HepG2 (cell line): ENCODE results near the gene TP53I3. TPM values are rescaled to one million over a fixed set of nuclear protein-coding genes. Genes with fewer than 3 reads are reported as not detected.

Experiments
- ATAC-seq: fragments of 200-7000 bp; cut with Tn5 transposase; 3 replicates; pipeline ENCODE4 v1.9.1; 2020; ENCODE audit warnings: mild to moderate bottlenecking, moderate library complexity
- BruUV-seq: library from RNA; stranded (reverse); fragments of 400-500 nt; replicated peaks from 2 replicates; lab custom pipeline; 2021; lab: Mats Ljungman, UMichigan
- CTCF ChIA-PET: fragments of 300-600 bp; formaldehyde crosslinking; extraction: SDS; loops from one replicate; lab custom pipeline; 2021; ENCODE audit warnings: low total read pairs, inconsistent platforms, low intra/inter-chr PET ratio; lab: Yijun Ruan, JAX
- POLR2A ChIA-PET: fragments of 350-600 bp; sonication (Branson Sonifier 250); formaldehyde crosslinking; loops from one replicate; lab custom pipeline; 2020; ENCODE audit warnings: antibody characterized with exemption, inconsistent platforms; lab: Yijun Ruan, JAX
- DNase-seq: peaks from one replicate; pipeline ENCODE4 v3.0.0-alpha.2; 2015; ENCODE audit warnings: low spot score
- FAIRE-seq: peaks from 3 replicates; lab custom pipeline; 2011; peaks lifted over from hg19 to GRCh38; lab: Jason Lieb, UNC
- H2AFZ ChIP-seq: one replicate; pipeline ENCODE4 v1.6.1; 2011; ENCODE audit warnings: low read length, inconsistent platforms
- H3K27ac ChIP-seq: fragments of 300-600 bp; 3 replicates; pipeline ENCODE4 v1.8.0; 2011; ENCODE audit warnings: mixed run types, mild to moderate bottlenecking, mixed read lengths, low read length, inconsistent platforms; ENCODE audit not compliant: insufficient read depth; ENCODE audit errors: extremely low read length
- H3K27me3 ChIP-seq, 2 experiments: fragments of 200-600 bp in 1 of 2; 2 replicates in 1 of 2; 3 replicates in 1 of 2; pipeline versions ENCODE4 v1.6.0 to v1.8.0; 2011; ENCODE audit warnings: low read length in 2 of 2, mild to moderate bottlenecking in 2 of 2, moderate library complexity in 2 of 2, inconsistent platforms in 1 of 2; ENCODE audit not compliant: insufficient read depth in 2 of 2, control insufficient read depth in 1 of 2
- H3K36me3 ChIP-seq, 2 experiments: fragments of 200-600 bp in 1 of 2; replicated peaks in 1 of 2; 2 replicates in 1 of 2; 3 replicates in 1 of 2; pipeline versions ENCODE4 v1.5.1 to v1.8.0; 2011; ENCODE audit warnings: low read length in 2 of 2, inconsistent platforms in 1 of 2; ENCODE audit not compliant: insufficient read depth in 2 of 2, control insufficient read depth in 1 of 2
- H3K4me1 ChIP-seq: 2 replicates; pipeline ENCODE4 v1.5.1; 2012; ENCODE audit warnings: low read length, inconsistent platforms; ENCODE audit not compliant: insufficient read depth
- H3K4me2 ChIP-seq: 2 replicates; pipeline ENCODE4 v1.6.0; 2011; ENCODE audit warnings: low read depth, low read length, inconsistent platforms
- H3K4me3 ChIP-seq, 3 experiments: fragments of 200-600 bp in 1 of 3; sonication (generic), shearing (Covaris generic) in 1 of 3; replicated peaks in 1 of 3; 2 replicates each; pipeline ENCODE4 v1.5.1; 2011 to 2016; ENCODE audit warnings: low read length in 3 of 3, inconsistent platforms in 2 of 3, low read depth in 2 of 3, mild to moderate bottlenecking in 2 of 3, control low read depth in 1 of 3, mixed read lengths in 1 of 3; ENCODE audit not compliant: insufficient read depth in 1 of 3
- H3K79me2 ChIP-seq: one replicate; pipeline ENCODE4 v1.6.1; 2011; ENCODE audit warnings: low read length, inconsistent platforms; ENCODE audit not compliant: insufficient read depth
- H3K9ac ChIP-seq: 2 replicates; pipeline ENCODE4 v1.6.0; 2011; ENCODE audit warnings: mild to moderate bottlenecking, low read depth, low read length, inconsistent platforms; ENCODE audit not compliant: insufficient read depth
- H3K9me3 ChIP-seq: 2 replicates; pipeline ENCODE4 v1.5.1; 2012; ENCODE audit warnings: mild to moderate bottlenecking, low read length
- H4K20me1 ChIP-seq: 2 replicates; pipeline ENCODE4 v1.6.0; 2011; ENCODE audit warnings: inconsistent platforms, mild to moderate bottlenecking, low read length, moderate library complexity; ENCODE audit not compliant: insufficient read depth
- CENPT ChIP-seq: sonication (generic); formaldehyde crosslinking; IDR thresholded peaks from 2 replicates; pipeline ENCODE4 v1.8.0; 2022; ENCODE audit warnings: low read depth, mild to moderate bottlenecking, moderate library complexity, missing genetic modification reagents
- DMAP1 ChIP-seq: IDR thresholded peaks from 2 replicates; pipeline ENCODE4 v1.6.1; 2016
- FOXA1 ChIP-seq, 2 experiments: fragments of 450-650 bp in 1 of 2; sonication (generic) in 1 of 2; formaldehyde crosslinking in 1 of 2; IDR thresholded peaks; 2 replicates each; pipeline versions ENCODE4 v1.4.0 to v1.6.1; 2016 to 2020; ENCODE audit warnings: missing genetic modification reagents in 1 of 2
- HNRNPK ChIP-seq: fragments of 200-400 bp; formaldehyde crosslinking; IDR thresholded peaks from 2 replicates; pipeline ENCODE4 v1.6.1; 2018; ENCODE audit warnings: low read length, low read depth, moderate library complexity, mild to moderate bottlenecking; ENCODE audit not compliant: poor library complexity, severe bottlenecking
- MED8 ChIP-seq: sonication (generic); formaldehyde crosslinking; IDR thresholded peaks from 2 replicates; pipeline ENCODE4 v1.8.1; 2023; ENCODE audit warnings: mild to moderate bottlenecking, missing genetic modification reagents; ENCODE audit not compliant: insufficient replicate concordance
- TCF12 ChIP-seq, 2 experiments: fragments of 450-650 bp in 1 of 2; sonication (generic) in 1 of 2; formaldehyde crosslinking in 1 of 2; IDR thresholded peaks; 2 replicates each; pipeline versions ENCODE4 v1.6.1 to v1.8.0; 2017 to 2022; ENCODE audit warnings: antibody characterized with exemption in 1 of 2, mild to moderate bottlenecking in 1 of 2, missing genetic modification reagents in 1 of 2, moderate library complexity in 1 of 2
- ZBTB7B ChIP-seq: sonication (generic); formaldehyde crosslinking; IDR thresholded peaks from 2 replicates; pipeline ENCODE4 v1.4.0; 2020; ENCODE audit warnings: missing genetic modification reagents
- ZNF333 ChIP-seq: sonication (generic); formaldehyde crosslinking; IDR thresholded peaks from 2 replicates; pipeline ENCODE4 v1.4.0; 2020; ENCODE audit warnings: mild to moderate bottlenecking, missing genetic modification reagents, borderline replicate concordance
- ZNF709 ChIP-seq: sonication (generic); formaldehyde crosslinking; IDR thresholded peaks from 2 replicates; pipeline ENCODE4 v1.5.0; 2020; ENCODE audit warnings: mild to moderate bottlenecking, missing genetic modification reagents
- ZNF720 ChIP-seq: sonication (generic); formaldehyde crosslinking; IDR thresholded peaks from 2 replicates; pipeline ENCODE4 v1.4.0; 2020; ENCODE audit warnings: missing genetic modification reagents
- ZNF724P ChIP-seq: sonication (generic); formaldehyde crosslinking; IDR thresholded peaks from 2 replicates; pipeline ENCODE4 v1.8.0; 2022; ENCODE audit warnings: missing genetic modification reagents, borderline replicate concordance
- WGBS: methylation state at CpG from one replicate; pipeline ENCODE4 v1.1.6; 2017; ENCODE audit warnings: low lambda C conversion rate; 5-methylcytosine and 5-hydroxymethylcytosine counted together
- in situ Hi-C: cut with HindIII; loops from 2 replicates; pipeline ENCODE4 v1.10.0; 2017; ENCODE audit warnings: low pct_unique_long_range_greater_than_20kb; ENCODE audit not compliant: extremely low pct_ligation_motif_present
- intact Hi-C: fragments of 100-400 bp; cut with micrococcal nuclease; formaldehyde crosslinking; loops from one replicate; pipeline ENCODE4 v1.10.0; 2022; ENCODE audit not compliant: unreplicated experiment
- polyA plus RNA-seq, 8 experiments: library from polyadenylated mRNA; depleted of rRNA in 3 of 8; stranded (reverse) in 7 of 8; unstranded in 1 of 8; fragments of >200 nt; fragmentation: Illumina TruSeq in 4 of 8; extraction: Trizol in 4 of 8; gene quantifications; 2 replicates each; pipeline versions ENCODE4 v1.2.1 to v1.2.3, GENCODE V29; 2011 to 2016; ENCODE audit warnings: low read depth in 4 of 8, missing spikeins in 1 of 8, mixed read lengths in 1 of 8; ENCODE audit not compliant: insufficient read depth in 1 of 8
- total RNA-seq, 5 experiments: library from RNA; depleted of rRNA; stranded (reverse); fragments of >200 nt; fragmentation: Illumina TruSeq; extraction: Trizol; gene quantifications; 2 replicates each; pipeline ENCODE4 v1.2.3, GENCODE V29; 2016; ENCODE audit warnings: low read depth in 1 of 5
- TF ChIP-seq, protein P1 (sequence below): sonication (generic); formaldehyde crosslinking; IDR thresholded peaks from 2 replicates; pipeline ENCODE4 v1.4.0; 2020; ENCODE audit warnings: missing genetic modification reagents, borderline replicate concordance

TP53I3 gene
- total and polyA plus RNA-seq, 2 of the 13 experiments (the other 11 are each of a cell fraction or from before 2014, with no cell fraction given) = 25.0 to 44.1 TPM

DNA sequence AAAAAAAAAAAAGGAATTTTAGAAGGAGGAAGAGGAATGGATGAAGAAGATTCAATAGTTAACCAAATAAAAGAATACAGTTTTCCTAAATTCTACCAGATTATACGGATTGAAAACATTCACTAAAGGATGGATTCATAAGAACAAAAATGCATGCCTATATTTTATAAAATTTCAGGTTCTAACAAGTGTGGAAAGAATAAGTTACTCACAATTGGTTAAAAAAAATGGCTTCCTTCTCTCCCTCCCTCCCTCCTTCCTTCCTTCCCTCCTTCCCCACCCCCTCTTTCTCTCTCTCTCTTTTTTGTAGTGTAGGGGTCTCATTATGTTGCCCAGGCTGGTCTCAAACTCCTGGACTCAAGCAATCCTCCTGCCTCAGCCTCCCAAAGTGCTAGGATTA lies 1.6 kb upstream of the TP53I3 start:
- peaks cover 30% of the 10 kb centered on the region for H3K4me1 ChIP-seq
- no peak for FAIRE-seq
- intact Hi-C loops = no loop called here
- no peak overlapping the region for H3K27ac ChIP-seq
- no peak for DNase-seq
- CTCF ChIA-PET = interaction anchor here (3.5 kb wide), 1 partner anchor 78 kb away, joined by 71 read pairs; no protein-coding TSS in a partner anchor
- H3K4me2 ChIP-seq = no peak overlapping the region
- ATAC-seq = no peak
- in situ Hi-C loops = loop anchor here (10.0 kb wide), 1 partner anchor 79 kb away; no protein-coding TSS in a partner anchor
- H3K4me3 ChIP-seq = no peak overlapping the region
- peak; percentile 95 for TF ChIP-seq HNRNPK
- TF ChIP-seq, protein P1, sequence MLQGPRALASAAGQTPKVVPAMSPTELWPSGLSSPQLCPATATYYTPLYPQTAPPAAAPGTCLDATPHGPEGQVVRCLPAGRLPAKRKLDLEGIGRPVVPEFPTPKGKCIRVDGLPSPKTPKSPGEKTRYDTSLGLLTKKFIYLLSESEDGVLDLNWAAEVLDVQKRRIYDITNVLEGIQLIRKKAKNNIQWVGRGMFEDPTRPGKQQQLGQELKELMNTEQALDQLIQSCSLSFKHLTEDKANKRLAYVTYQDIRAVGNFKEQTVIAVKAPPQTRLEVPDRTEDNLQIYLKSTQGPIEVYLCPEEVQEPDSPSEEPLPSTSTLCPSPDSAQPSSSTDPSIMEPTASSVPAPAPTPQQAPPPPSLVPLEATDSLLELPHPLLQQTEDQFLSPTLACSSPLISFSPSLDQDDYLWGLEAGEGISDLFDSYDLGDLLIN (CRISPR knock-in tag) = no peak
- no peaks in the 10 kb centered on the region; a peak in 1 of 5 replicates for H3K27me3 ChIP-seq
- POLR2A ChIA-PET = no interaction called here
- BruUV-seq = no TSS peak
- no peak overlapping the region for H3K9ac ChIP-seq
- H3K9me3 ChIP-seq = no peaks in the 10 kb centered on the region
- peaks cover 2 to 9% of the 10 kb centered on the region in 2 experiments; a peak in 2 of 5 replicates for H3K36me3 ChIP-seq
- H3K79me2 ChIP-seq = no peaks in the 10 kb centered on the region
- no peaks in the 10 kb centered on the region for H4K20me1 ChIP-seq
- H2AFZ ChIP-seq = no peak overlapping the region
- WGBS = 61% methylated on average over 1 of the region's 1 CpG

DNA sequence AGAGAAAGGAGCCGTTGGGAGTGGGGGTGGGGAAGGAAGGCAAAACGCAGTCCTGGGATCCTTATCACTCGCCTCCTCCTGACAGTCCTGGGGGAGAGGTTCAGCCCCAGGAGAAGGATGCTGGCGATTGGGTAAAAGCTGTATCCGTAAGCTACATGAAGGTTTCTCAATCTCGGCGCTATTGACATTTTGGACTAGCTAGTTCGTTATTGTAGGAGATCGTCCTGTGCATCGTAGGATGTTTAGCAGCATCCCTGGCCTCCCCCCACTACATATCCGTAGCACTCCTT lies 511 bp upstream of the TP53I3 start:
- ChIA-PET POLR2A (interaction anchor here (0.6 to 3.4 kb wide), 17 partner anchors 9 to 159 kb away, joined by 3 to 99 read pairs (median 22); partner anchors contain the start of genes ATAD2B, FAM228B, PFN4 and SF3B6), CTCF (interaction anchor here (0.7 to 3.5 kb wide), 4 partner anchors 27 to 158 kb away, joined by 3 to 71 read pairs (median 14); partner anchors contain the start of gene ATAD2B)
- peak overlapping the region; percentile 91 for H3K4me2 ChIP-seq
- no peaks in the 10 kb centered on the region for H3K9me3 ChIP-seq
- peak overlapping the region; percentile 88 for H2AFZ ChIP-seq
- H3K27me3 ChIP-seq = no peaks in the 10 kb centered on the region; a peak in 1 of 5 replicates
- DNase-seq = peak; percentile 17
- intact Hi-C loops (no loop called here), in situ Hi-C loops (loop anchor here (10.0 kb wide), 1 partner anchor 80 kb away; no protein-coding TSS in a partner anchor)
- BruUV-seq = no TSS peak
- peaks cover 30% of the 10 kb centered on the region for H3K4me1 ChIP-seq
- H3K27ac ChIP-seq = peak overlapping the region; percentile 89
- H3K9ac ChIP-seq = peak overlapping the region; percentile 79
- WGBS = 3% methylated on average over 11 of the region's 11 CpGs
- no peaks in the 10 kb centered on the region for H4K20me1 ChIP-seq
- H3K36me3 ChIP-seq = peaks cover 3 to 9% of the 10 kb centered on the region in 2 experiments; a peak in 3 of 5 replicates
- no peaks in the 10 kb centered on the region for H3K79me2 ChIP-seq
- TF ChIP-seq ZNF709 (CRISPR knock-in tag) = no peak
- no peak for TF ChIP-seq ZNF720 (CRISPR knock-in tag)
- TF ChIP-seq CENPT (CRISPR knock-in tag) = no peak
- 0 out of 2 replicates have a peak, but pooled peaks have one; percentile 2 for TF ChIP-seq ZBTB7B (CRISPR knock-in tag)
- 0 out of 2 replicates have a peak, but pooled peaks have one; percentile 19 for TF ChIP-seq ZNF333 (CRISPR knock-in tag)
- no peak for TF ChIP-seq TCF12 (IDR thresholded peaks at IDR 0.05)
- TF ChIP-seq TCF12 (CRISPR knock-in tag; IDR thresholded peaks at IDR 0.05) = no peak
- TF ChIP-seq FOXA1 (IDR thresholded peaks at IDR 0.05) = no peak
- peak; percentile 45 for TF ChIP-seq FOXA1 (CRISPR knock-in tag; IDR thresholded peaks at IDR 0.05)
- TF ChIP-seq MED8 (CRISPR knock-in tag) = peak; percentile 2
- TF ChIP-seq DMAP1 (CRISPR knock-in tag) = no peak
- no peak for TF ChIP-seq ZNF724P (CRISPR knock-in tag)
- peak overlapping the region; percentile 67 to 84 (median 74) for H3K4me3 ChIP-seq
- no peak for ATAC-seq
- FAIRE-seq = no peak
